H1 (cell line): ENCODE results near the gene ZNF524. TPM values are rescaled to one million over a fixed set of nuclear protein-coding genes. Genes with fewer than 3 reads are reported as not detected.

ENCODE experiments used
- MAX ChIP-seq: IDR thresholded peaks from 2 replicates; pipeline ENCODE4 v1.6.1; 2012; ENCODE audit warnings: inconsistent platforms
- polyA plus RNA-seq, 7 experiments: library from polyadenylated mRNA; depleted of rRNA in 3 of 7; stranded (reverse) in 5 of 7; unstranded in 2 of 7; fragments of >200 nt in 5 of 7; fragments of 200-250 nt in 2 of 7; gene quantifications; 1 replicate in 5 of 7; 2 replicates in 1 of 7; 4 replicates in 1 of 7; pipeline versions ENCODE4 v1.2.1 to v1.2.3, GENCODE V29; 2011 to 2013; ENCODE audit warnings: missing spikeins in 2 of 7, mixed read lengths in 2 of 7
- total RNA-seq: library from RNA; stranded (reverse); fragmentation: NEBNext Ultra II Directional; extraction: Animal tissue kit (Norgen Biotek cat#: 25700); gene quantifications from 2 replicates; pipeline ENCODE4 v1.2.1, GENCODE V29; 2021

The ZNF524 gene
- total and polyA plus RNA-seq, 2 of the 8 experiments (the other 6 are each of a cell fraction or from before 2014, with no cell fraction given): 4.4 to 4.7 TPM

GRCh38 chr19:55597501-55597921 lies 2.6 kb upstream of the ZNF524 start (continued):
- no peak for TF ChIP-seq MAX
